Neural cell (in vitro differentiated cells): ENCODE data around the gene NSG2.

Experiments used
- EP300 ChIP-seq: fragments of 450-650 bp; conservative IDR thresholded peaks from 2 replicates; pipeline ENCODE4 v1.6.1; 2014; ENCODE audit warnings: antibody characterized with exemption, mild to moderate bottlenecking, moderate library complexity; ENCODE audit not compliant: poor library complexity, severe bottlenecking
- REST ChIP-seq: IDR thresholded peaks from 2 replicates; pipeline ENCODE4 v1.6.1; 2012; ENCODE audit warnings: borderline replicate concordance
- SMC3 ChIP-seq: fragments of 450-650 bp; conservative IDR thresholded peaks from 2 replicates; pipeline ENCODE4 v1.6.1; 2014; ENCODE audit warnings: antibody characterized with exemption, mild to moderate bottlenecking, moderate library complexity; ENCODE audit not compliant: poor library complexity
- TF ChIP-seq, protein P1 (sequence below): fragments of 450-650 bp; IDR thresholded peaks from 2 replicates; pipeline ENCODE4 v1.5.1; 2014; ENCODE audit warnings: antibody characterized with exemption, mild to moderate bottlenecking, moderate library complexity; ENCODE audit not compliant: poor library complexity, severe bottlenecking

DNA sequence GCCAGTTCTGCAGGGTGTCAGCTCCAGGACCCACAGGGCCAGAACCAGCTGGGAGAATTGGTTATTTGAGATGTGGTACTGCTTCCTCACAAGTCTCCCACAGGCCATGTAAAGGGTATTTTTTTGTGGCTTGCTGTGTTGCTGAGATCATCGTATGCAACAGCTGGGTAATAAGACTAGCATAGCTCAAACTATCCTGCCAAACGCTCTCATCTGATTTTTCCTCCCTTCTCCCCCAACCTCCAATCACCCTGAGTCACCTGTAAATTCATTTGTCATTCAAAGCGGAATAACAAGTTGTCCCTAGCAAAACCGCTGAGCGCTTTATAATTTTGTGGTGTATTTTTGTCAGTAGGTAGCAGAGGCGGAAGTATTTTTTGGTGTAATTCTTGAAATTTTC lies 63.2 kb downstream of the NSG2 start:
- no peak for TF ChIP-seq EP300
- TF ChIP-seq, protein P1, sequence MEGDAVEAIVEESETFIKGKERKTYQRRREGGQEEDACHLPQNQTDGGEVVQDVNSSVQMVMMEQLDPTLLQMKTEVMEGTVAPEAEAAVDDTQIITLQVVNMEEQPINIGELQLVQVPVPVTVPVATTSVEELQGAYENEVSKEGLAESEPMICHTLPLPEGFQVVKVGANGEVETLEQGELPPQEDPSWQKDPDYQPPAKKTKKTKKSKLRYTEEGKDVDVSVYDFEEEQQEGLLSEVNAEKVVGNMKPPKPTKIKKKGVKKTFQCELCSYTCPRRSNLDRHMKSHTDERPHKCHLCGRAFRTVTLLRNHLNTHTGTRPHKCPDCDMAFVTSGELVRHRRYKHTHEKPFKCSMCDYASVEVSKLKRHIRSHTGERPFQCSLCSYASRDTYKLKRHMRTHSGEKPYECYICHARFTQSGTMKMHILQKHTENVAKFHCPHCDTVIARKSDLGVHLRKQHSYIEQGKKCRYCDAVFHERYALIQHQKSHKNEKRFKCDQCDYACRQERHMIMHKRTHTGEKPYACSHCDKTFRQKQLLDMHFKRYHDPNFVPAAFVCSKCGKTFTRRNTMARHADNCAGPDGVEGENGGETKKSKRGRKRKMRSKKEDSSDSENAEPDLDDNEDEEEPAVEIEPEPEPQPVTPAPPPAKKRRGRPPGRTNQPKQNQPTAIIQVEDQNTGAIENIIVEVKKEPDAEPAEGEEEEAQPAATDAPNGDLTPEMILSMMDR: no peak
- no peak for TF ChIP-seq REST
- TF ChIP-seq SMC3: no peak
